Upper lobe of right lung (tissue), 1 donor: ENCODE data around the gene APCDD1L. TPM values are rescaled to one million over a fixed set of nuclear protein-coding genes. Genes with fewer than 3 reads are reported as not detected.
A peak's percentile ranks its signal among the peaks of the same experiment; 100 is the strongest.

ENCODE experiments used
- ATAC-seq: fragments of 200-7000 bp; cut with Tn5 transposase; one replicate; pipeline ENCODE4 v1.9.1; 2020; ENCODE audit warnings: mild to moderate bottlenecking, moderate library complexity
- DNase-seq: peaks from one replicate; pipeline ENCODE4 v3.0.0-alpha.2; 2020
- H3K27ac ChIP-seq: fragments of 200-600 bp; one replicate; pipeline ENCODE4 v1.8.0; 2022
- H3K27me3 ChIP-seq: fragments of 200-600 bp; one replicate; pipeline ENCODE4 v1.8.0; 2022; ENCODE audit warnings: mild to moderate bottlenecking
- H3K36me3 ChIP-seq: fragments of 200-600 bp; one replicate; pipeline ENCODE4 v1.8.0; 2022
- H3K4me1 ChIP-seq: fragments of 200-600 bp; one replicate; pipeline ENCODE4 v1.8.0; 2022
- H3K4me3 ChIP-seq: fragments of 200-600 bp; one replicate; pipeline ENCODE4 v1.8.0; 2022; ENCODE audit warnings: mild to moderate bottlenecking
- H3K9me3 ChIP-seq: fragments of 200-600 bp; one replicate; pipeline ENCODE4 v1.8.0; 2022
- CTCF ChIP-seq: fragments of 200-600 bp; IDR thresholded peaks from one replicate; pipeline ENCODE4 v1.8.0; 2022; ENCODE audit warnings: antibody characterized with exemption
- intact Hi-C: fragments of 100-400 bp; cut with DNase I; formaldehyde crosslinking; loops from one replicate; pipeline ENCODE4 v1.11.0; 2022
- total RNA-seq: library from RNA; stranded (reverse); fragmentation: NEBNext Ultra II Directional; extraction: Animal tissue kit (Norgen Biotek cat#: 25700); gene quantifications from one replicate; pipeline ENCODE4 v1.2.1, GENCODE V29; 2021
- donor health status: DM: no; HTN: yes; CAD: no; lungs with severe emphysema.

APCDD1L gene
- total RNA-seq, 1 donor from 2014 or later: not detected

- no peaks in the 10 kb centered on the region for H3K36me3 ChIP-seq
- H3K27ac ChIP-seq: no peak overlapping the region
- H3K4me1 ChIP-seq: peaks cover 12% of the 10 kb centered on the region
- intact Hi-C loops: no loop called here
- TF ChIP-seq CTCF: no peak
- no peak for DNase-seq
- no peaks in the 10 kb centered on the region for H3K9me3 ChIP-seq
- H3K4me3 ChIP-seq: no peak overlapping the region
- no peak for ATAC-seq
- H3K27me3 ChIP-seq: no peaks in the 10 kb centered on the region
Measured at GRCh38 chr20:58434326-58434725, 80.9 kb downstream of the APCDD1L start.

GRCh38 chr20:58433759-58434158 is 81.4 kb downstream of the APCDD1L start:
- no peak for DNase-seq
- Histone ChIP-seq H3K27me3 (no peaks in the 10 kb centered on the region), H3K36me3 (no peaks in the 10 kb centered on the region), H3K4me1 (peaks cover 12% of the 10 kb centered on the region), H3K4me3 (no peak overlapping the region), H3K9me3 (no peaks in the 10 kb centered on the region), H3K27ac (no peak overlapping the region)
- intact Hi-C loops: no loop called here
- peak; percentile 64 for ATAC-seq
- TF ChIP-seq CTCF: no peak

- DNase-seq: no peak
- H3K9me3 ChIP-seq: no peaks in the 10 kb centered on the region
- no peak overlapping the region for H3K4me3 ChIP-seq
- intact Hi-C loops: no loop called here
- TF ChIP-seq CTCF: no peak
- H3K27me3 ChIP-seq: no peaks in the 10 kb centered on the region
- H3K36me3 ChIP-seq: no peaks in the 10 kb centered on the region
- ATAC-seq: no peak
- no peak overlapping the region for H3K27ac ChIP-seq
- peaks cover 12% of the 10 kb centered on the region for H3K4me1 ChIP-seq
Measured at GRCh38 chr20:58433029-58433647, 82.1 kb downstream of the APCDD1L start.

GRCh38 chr20:58432186-58432954 is 82.8 kb downstream of the APCDD1L start:
- Histone ChIP-seq H3K4me1 (peaks cover 12% of the 10 kb centered on the region), H3K36me3 (no peaks in the 10 kb centered on the region), H3K27ac (no peak overlapping the region), H3K9me3 (no peaks in the 10 kb centered on the region), H3K4me3 (no peak overlapping the region), H3K27me3 (no peaks in the 10 kb centered on the region)
- ATAC-seq: peak; percentile 79
- DNase-seq: no peak
- no peak for TF ChIP-seq CTCF
- intact Hi-C loops: no loop called here

GRCh38 chr20:58431134-58431533 is 84.1 kb downstream of the APCDD1L start:
- no peak for DNase-seq
- no peak for ATAC-seq
- no peaks in the 10 kb centered on the region for H3K27me3 ChIP-seq
- peaks cover 12% of the 10 kb centered on the region for H3K4me1 ChIP-seq
- H3K4me3 ChIP-seq: no peak overlapping the region
- TF ChIP-seq CTCF: no peak
- no peaks in the 10 kb centered on the region for H3K36me3 ChIP-seq
- intact Hi-C loops: no loop called here
- no peak overlapping the region for H3K27ac ChIP-seq
- no peaks in the 10 kb centered on the region for H3K9me3 ChIP-seq
